Measurements from ENCODE around the gene SLC29A4.
"Not testable (repeated sequence)": the region's sequence is repeated elsewhere in the genome, so short reads cannot be mapped to it uniquely, and the experiment has no call there.

SLC29A4 gene

DNA sequence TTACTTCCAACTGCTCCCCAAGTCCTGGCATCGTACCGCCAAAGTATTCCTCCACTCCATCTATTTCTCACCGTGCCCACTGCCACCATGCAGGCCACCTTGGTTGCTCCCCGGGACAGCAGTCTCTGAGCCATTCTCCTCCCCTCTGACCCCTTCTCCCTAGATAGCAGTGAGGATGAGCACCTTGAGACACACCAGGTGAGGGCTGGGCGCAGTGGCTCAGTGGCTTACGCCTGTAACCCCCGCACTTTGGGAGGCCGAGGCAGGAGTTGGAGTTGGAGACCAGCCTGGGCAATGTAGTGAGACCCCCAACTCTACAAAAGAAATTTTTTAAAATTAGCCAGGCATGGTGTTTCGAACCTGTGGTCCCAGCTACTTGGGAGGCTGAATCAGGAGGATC is 4.2 kb downstream of the SLC29A4 start:
- TF ChIP-seq OSR1 (CRISPR knock-in tag; IDR thresholded peaks at IDR 0.05): no peak
- TF ChIP-seq BACH2 (CRISPR knock-in tag; IDR thresholded peaks at IDR 0.05; ENCODE audit: borderline replicate concordance): no peak
- ATAC-seq: no peak

GRCh38 chr7:5287373-5287772 is 4.6 kb downstream of the SLC29A4 start:
- not testable (repeated sequence) for ATAC-seq

DNA sequence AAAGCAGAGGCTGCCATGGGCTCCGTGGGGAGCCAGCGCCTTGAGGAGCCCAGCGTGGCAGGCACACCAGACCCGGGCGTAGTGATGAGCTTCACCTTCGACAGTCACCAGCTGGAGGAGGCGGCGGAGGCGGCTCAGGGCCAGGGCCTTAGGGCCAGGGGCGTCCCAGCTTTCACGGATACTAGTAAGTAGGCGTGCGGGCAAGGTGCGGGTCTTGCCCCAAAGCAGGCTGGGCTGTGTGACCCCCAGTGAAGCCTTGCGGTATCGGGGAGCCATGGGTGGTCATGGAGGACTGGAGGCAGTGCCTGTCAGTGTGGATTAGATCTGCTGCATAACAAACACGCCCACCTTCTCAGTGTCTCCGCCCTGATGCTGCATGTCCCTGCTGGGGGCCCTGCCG is 5.1 kb downstream of the SLC29A4 start:
- ATAC-seq: no peak
- TF ChIP-seq ZC3H10 (CRISPR knock-in tag; IDR thresholded peaks at IDR 0.05) (no peak), CSDC2 (CRISPR knock-in tag; IDR thresholded peaks at IDR 0.05) (no peak), ISL1 (CRISPR knock-in tag; IDR thresholded peaks at IDR 0.05) (no peak), OSR1 (CRISPR knock-in tag; IDR thresholded peaks at IDR 0.05) (no peak)

GRCh38 chr7:5288560-5288959 is 5.8 kb downstream of the SLC29A4 start:
- ATAC-seq: not testable (repeated sequence)

- no peak for TF ChIP-seq TCF4 (CRISPR knock-in tag; IDR thresholded peaks at IDR 0.05; ENCODE audit: borderline replicate concordance)
- TF ChIP-seq TOX (CRISPR knock-in tag; IDR thresholded peaks at IDR 0.05; ENCODE audit: borderline replicate concordance): no peak
- TF ChIP-seq ZFP3 (CRISPR knock-in tag; IDR thresholded peaks at IDR 0.05): no peak
- TF ChIP-seq, protein P1, sequence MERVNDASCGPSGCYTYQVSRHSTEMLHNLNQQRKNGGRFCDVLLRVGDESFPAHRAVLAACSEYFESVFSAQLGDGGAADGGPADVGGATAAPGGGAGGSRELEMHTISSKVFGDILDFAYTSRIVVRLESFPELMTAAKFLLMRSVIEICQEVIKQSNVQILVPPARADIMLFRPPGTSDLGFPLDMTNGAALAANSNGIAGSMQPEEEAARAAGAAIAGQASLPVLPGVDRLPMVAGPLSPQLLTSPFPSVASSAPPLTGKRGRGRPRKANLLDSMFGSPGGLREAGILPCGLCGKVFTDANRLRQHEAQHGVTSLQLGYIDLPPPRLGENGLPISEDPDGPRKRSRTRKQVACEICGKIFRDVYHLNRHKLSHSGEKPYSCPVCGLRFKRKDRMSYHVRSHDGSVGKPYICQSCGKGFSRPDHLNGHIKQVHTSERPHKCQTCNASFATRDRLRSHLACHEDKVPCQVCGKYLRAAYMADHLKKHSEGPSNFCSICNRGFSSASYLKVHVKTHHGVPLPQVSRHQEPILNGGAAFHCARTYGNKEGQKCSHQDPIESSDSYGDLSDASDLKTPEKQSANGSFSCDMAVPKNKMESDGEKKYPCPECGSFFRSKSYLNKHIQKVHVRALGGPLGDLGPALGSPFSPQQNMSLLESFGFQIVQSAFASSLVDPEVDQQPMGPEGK (CRISPR knock-in tag; IDR thresholded peaks at IDR 0.05; ENCODE audit: borderline replicate concordance): no peak
- TF ChIP-seq TSHZ2 (CRISPR knock-in tag; IDR thresholded peaks at IDR 0.05): no peak
- no peak for TF ChIP-seq SNAI2 (CRISPR knock-in tag; IDR thresholded peaks at IDR 0.05)
- TF ChIP-seq BACH2 (CRISPR knock-in tag; IDR thresholded peaks at IDR 0.05; ENCODE audit: borderline replicate concordance): no peak
- TF ChIP-seq ZNF70 (CRISPR knock-in tag; IDR thresholded peaks at IDR 0.05): no peak
- TF ChIP-seq GLIS3 (CRISPR knock-in tag; IDR thresholded peaks at IDR 0.05): no peak
- TF ChIP-seq CSDC2 (CRISPR knock-in tag; IDR thresholded peaks at IDR 0.05): no peak
- TF ChIP-seq ZFP30 (CRISPR knock-in tag; IDR thresholded peaks at IDR 0.05): no peak
- no peak for TF ChIP-seq ZNF8 (CRISPR knock-in tag; IDR thresholded peaks at IDR 0.05)
- TF ChIP-seq OSR1 (CRISPR knock-in tag; IDR thresholded peaks at IDR 0.05): no peak
- TF ChIP-seq ZC3H10 (CRISPR knock-in tag; IDR thresholded peaks at IDR 0.05): no peak
- no peak for TF ChIP-seq ESRRG (CRISPR knock-in tag; IDR thresholded peaks at IDR 0.05)
- no peak for TF ChIP-seq PPARA (CRISPR knock-in tag; IDR thresholded peaks at IDR 0.05; ENCODE audit: borderline replicate concordance)
- no peak for TF ChIP-seq ZNF565 (CRISPR knock-in tag; conservative IDR thresholded peaks at IDR 0.05; ENCODE audit: low read depth)
- no peak for TF ChIP-seq ARNTL (CRISPR knock-in tag; IDR thresholded peaks at IDR 0.05; ENCODE audit: borderline replicate concordance, low read depth)
- no peak for TF ChIP-seq RARB (CRISPR knock-in tag; IDR thresholded peaks at IDR 0.05)
- no peak for ATAC-seq
These were observed 6.6 kb downstream of the SLC29A4 start for GRCh38 chr7:5289355-5289754.

DNA sequence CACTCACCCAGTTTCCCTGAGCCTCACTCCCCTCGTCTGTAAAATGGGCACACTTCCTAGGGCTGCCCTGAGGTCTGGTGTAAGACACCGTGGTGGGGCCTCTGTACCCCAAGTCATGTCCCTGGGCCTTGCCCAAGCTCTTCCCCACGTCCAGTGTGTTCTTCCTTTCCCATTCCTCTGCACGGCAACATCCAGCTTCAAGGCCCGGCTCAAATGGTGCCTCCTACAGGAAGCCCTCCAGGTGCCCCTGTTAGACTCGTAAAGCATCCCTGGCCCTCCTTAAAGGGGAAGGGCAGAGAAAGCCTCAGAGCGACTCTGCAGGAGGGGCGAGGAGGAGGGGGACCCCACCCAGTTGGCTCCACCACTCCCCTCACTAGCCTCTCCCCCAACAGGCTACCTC is 8.6 kb downstream of the SLC29A4 start:
- TF ChIP-seq, protein P1 (CRISPR knock-in tag; IDR thresholded peaks at IDR 0.05; ENCODE audit: borderline replicate concordance): no peak
- TF ChIP-seq SNAI2 (CRISPR knock-in tag; IDR thresholded peaks at IDR 0.05): no peak
- TF ChIP-seq ZC3H10 (CRISPR knock-in tag; IDR thresholded peaks at IDR 0.05): no peak
- TF ChIP-seq TCF4 (CRISPR knock-in tag; IDR thresholded peaks at IDR 0.05; ENCODE audit: borderline replicate concordance): no peak
- TF ChIP-seq GLIS3 (CRISPR knock-in tag; IDR thresholded peaks at IDR 0.05): no peak
- TF ChIP-seq TOX (CRISPR knock-in tag; IDR thresholded peaks at IDR 0.05; ENCODE audit: borderline replicate concordance): no peak
- no peak for TF ChIP-seq CSDC2 (CRISPR knock-in tag; IDR thresholded peaks at IDR 0.05)
- TF ChIP-seq OSR1 (CRISPR knock-in tag; IDR thresholded peaks at IDR 0.05): no peak

GRCh38 chr7:5291711-5292335 is 9.1 kb downstream of the SLC29A4 start:
- not testable (repeated sequence) for ATAC-seq

More for the DNA sequence above, 8.6 kb downstream of the SLC29A4 start:
- ATAC-seq: no peak

Measured in SK-N-SH treated with all-trans-retinoic acid at 6 μM for 48 hours (cell line).